ENCODE measurements around the gene UNKL. TPM values are rescaled to one million over a fixed set of nuclear protein-coding genes. Genes with fewer than 3 reads are reported as not detected.

UNKL gene
- total RNA-seq, 2 experiments from 2014 or later = 19.6 to 24.9 TPM

GRCh38 chr16:1403036-1403435 is 11.5 kb downstream of the UNKL start:
- Mint-ChIP-seq H3K36me3 (ENCODE audit: low read depth) (peaks cover 11% of the 10 kb centered on the region), H3K27me3 (ENCODE audit: low read depth) (no peaks in the 10 kb centered on the region), H3K9me3 (ENCODE audit: insufficient read depth) (no peaks in the 10 kb centered on the region), H3K4me1 (ENCODE audit: low read depth) (peaks cover 8% of the 10 kb centered on the region), H3K4me3 (no peak overlapping the region), H3K27ac (no peak overlapping the region)
- POLR2A ChIA-PET = no interaction called here
- DNase-seq = no peak
- CTCF ChIA-PET = no interaction called here
- ATAC-seq = no peak

DNA sequence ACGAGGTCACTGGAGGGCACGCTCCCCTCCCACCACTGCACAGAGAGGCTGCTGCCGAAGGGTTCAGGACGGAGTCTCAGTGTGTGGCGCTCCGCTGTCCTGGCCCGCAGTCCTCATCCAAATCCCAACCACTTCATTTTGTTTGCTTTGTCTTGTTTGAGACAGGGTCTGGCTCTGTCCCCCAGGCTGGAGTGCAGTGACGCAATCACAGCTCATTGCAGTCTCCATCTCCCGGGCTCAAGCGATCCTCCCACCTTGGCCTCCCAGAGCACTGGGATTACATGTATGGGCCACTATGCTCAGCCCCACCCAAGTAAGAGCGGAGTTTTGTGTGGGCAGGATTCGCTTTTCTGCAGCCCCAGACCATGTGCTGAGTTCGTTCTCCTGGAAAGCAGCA is 12.7 kb downstream of the UNKL start:
- POLR2A ChIA-PET = no interaction called here

GRCh38 chr16:1401061-1401757 is 13.3 kb downstream of the UNKL start:
- ChIA-PET POLR2A (interaction anchor here (0.5 kb wide), 1 partner anchor 11 kb away, joined by 3 read pairs; no protein-coding TSS in a partner anchor), CTCF (no interaction called here)
- DNase-seq = no peak

More for the DNA sequence above, 12.7 kb downstream of the UNKL start:
- Mint-ChIP-seq H3K27ac (no peak overlapping the region), H3K9me3 (ENCODE audit: insufficient read depth) (no peaks in the 10 kb centered on the region), H3K27me3 (ENCODE audit: low read depth) (no peaks in the 10 kb centered on the region), H3K4me1 (ENCODE audit: low read depth) (no peaks in the 10 kb centered on the region), H3K4me3 (no peak overlapping the region), H3K36me3 (ENCODE audit: low read depth) (peaks cover 12% of the 10 kb centered on the region)
- CTCF ChIA-PET = no interaction called here
- ATAC-seq = no peak
- DNase-seq = no peak

DNA sequence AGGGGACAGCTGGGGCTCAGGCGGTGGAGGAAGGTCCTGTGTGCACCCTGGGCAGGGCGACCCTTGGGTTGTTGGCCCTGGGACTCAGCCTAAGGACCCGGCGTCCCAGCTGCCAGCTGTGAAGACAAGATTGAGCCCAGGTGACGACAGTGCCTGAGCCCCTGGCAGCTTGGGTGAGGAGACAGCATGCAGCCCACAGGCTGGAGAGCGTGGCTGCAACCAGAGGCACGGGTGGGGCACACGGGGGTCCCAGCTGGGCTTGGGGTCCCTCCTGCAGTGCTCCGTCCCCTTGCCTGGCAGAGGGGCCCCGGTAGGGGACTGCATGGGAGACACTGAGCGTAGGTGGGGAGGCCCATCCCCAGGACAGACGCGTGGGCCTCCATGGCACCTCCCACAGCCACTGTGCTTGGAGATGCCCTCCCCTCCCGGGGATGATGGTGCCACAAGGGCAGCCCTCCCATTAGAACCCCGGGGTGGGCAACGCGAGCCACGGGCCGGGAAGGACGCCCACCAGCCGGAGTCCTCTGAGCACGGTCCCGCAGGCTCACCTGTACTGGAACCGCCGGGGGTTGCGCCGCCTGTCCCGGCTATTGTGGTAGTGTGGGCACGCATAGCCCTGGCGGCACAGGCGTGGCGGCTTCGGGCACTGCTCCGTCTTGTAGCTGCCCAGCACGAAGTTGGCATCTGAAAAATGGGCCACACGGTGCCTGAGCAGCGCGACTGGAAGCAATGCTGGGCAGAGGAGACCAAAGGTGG is 15.5 kb downstream of the UNKL start:
- CTCF ChIA-PET = no interaction called here
- no peak overlapping the region for H3K27ac Mint-ChIP-seq
- POLR2A ChIA-PET = interaction anchor here (1.0 kb wide), 1 partner anchor 15 kb away, joined by 3 read pairs; no protein-coding TSS in a partner anchor
- no peaks in the 10 kb centered on the region for H3K27me3 Mint-ChIP-seq (ENCODE audit: low read depth)
- no peaks in the 10 kb centered on the region for H3K9me3 Mint-ChIP-seq (ENCODE audit: insufficient read depth)
- ATAC-seq = no peak
- no peak for DNase-seq
- no peaks in the 10 kb centered on the region for H3K4me1 Mint-ChIP-seq (ENCODE audit: low read depth)
- H3K36me3 Mint-ChIP-seq (ENCODE audit: low read depth) = peaks cover 14% of the 10 kb centered on the region
- no peak overlapping the region for H3K4me3 Mint-ChIP-seq

More at GRCh38 chr16:1401061-1401757, 13.3 kb downstream of the UNKL start:
- no peaks in the 10 kb centered on the region for H3K4me1 Mint-ChIP-seq (ENCODE audit: low read depth)
- no peaks in the 10 kb centered on the region for H3K9me3 Mint-ChIP-seq (ENCODE audit: insufficient read depth)
- H3K27me3 Mint-ChIP-seq (ENCODE audit: low read depth) = no peaks in the 10 kb centered on the region
- H3K4me3 Mint-ChIP-seq = no peak overlapping the region
- ATAC-seq = no peak
- peaks cover 14% of the 10 kb centered on the region for H3K36me3 Mint-ChIP-seq (ENCODE audit: low read depth)
- H3K27ac Mint-ChIP-seq = no peak overlapping the region

DNA sequence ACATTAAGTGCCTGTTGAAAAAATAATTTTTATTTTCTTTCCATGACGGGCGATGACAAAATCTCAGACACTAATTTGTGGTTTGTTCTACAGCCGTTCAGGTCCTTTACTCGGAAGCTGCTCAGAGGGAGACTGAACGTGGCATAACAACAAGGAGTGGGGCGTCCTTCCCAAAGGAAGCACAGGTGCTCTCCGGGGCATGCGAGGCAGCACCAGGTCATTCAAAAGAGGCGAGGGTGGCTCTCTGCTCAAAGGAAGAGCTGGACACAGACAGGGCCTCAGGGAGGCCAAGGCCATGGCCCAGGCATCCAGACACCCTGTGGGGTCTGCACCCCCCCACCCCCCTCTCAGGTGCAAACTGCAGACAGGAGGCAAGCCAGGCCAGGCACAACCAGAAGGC is 16.2 kb downstream of the UNKL start:
- no peak for ATAC-seq
- ChIA-PET CTCF (no interaction called here), POLR2A (interaction anchor here (1.0 kb wide), 1 partner anchor 14 kb away, joined by 3 read pairs; no protein-coding TSS in a partner anchor)
- Mint-ChIP-seq H3K9me3 (ENCODE audit: insufficient read depth) (no peaks in the 10 kb centered on the region), H3K4me3 (no peak overlapping the region), H3K27ac (no peak overlapping the region), H3K36me3 (ENCODE audit: low read depth) (peaks cover 14% of the 10 kb centered on the region), H3K27me3 (ENCODE audit: low read depth) (no peaks in the 10 kb centered on the region), H3K4me1 (ENCODE audit: low read depth) (no peaks in the 10 kb centered on the region)
- DNase-seq = no peak

DNA sequence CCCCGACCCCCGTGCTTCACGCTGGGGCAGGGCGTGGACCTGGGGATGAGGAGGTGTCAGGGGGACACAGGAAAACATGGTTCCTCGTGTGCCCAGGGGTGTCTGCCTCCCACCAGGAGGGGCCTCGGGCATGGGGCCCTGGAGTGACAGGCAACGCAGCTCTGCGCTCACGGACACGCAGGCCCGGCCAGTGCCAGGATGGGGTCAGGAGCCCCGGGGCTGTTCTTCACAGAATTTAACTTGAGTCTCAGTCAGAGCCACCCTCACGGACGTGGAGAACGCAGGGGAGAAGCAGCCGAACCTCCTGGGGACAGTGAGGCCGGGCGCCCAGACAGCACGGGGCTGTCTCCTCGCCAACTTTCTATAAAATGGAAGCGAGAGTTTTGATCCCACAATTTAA is 16.7 kb downstream of the UNKL start:
- no peaks in the 10 kb centered on the region for H3K27me3 Mint-ChIP-seq (ENCODE audit: low read depth)
- POLR2A ChIA-PET = interaction anchor here (1.0 kb wide), 1 partner anchor 13 kb away, joined by 3 read pairs; no protein-coding TSS in a partner anchor
- H3K36me3 Mint-ChIP-seq (ENCODE audit: low read depth) = peaks cover 14% of the 10 kb centered on the region
- no peak overlapping the region for H3K27ac Mint-ChIP-seq
- H3K4me3 Mint-ChIP-seq = no peak overlapping the region
- ATAC-seq (no peak), DNase-seq (no peak)
- no peaks in the 10 kb centered on the region for H3K4me1 Mint-ChIP-seq (ENCODE audit: low read depth)
- H3K9me3 Mint-ChIP-seq (ENCODE audit: insufficient read depth) = no peaks in the 10 kb centered on the region
- CTCF ChIA-PET = no interaction called here

DNA sequence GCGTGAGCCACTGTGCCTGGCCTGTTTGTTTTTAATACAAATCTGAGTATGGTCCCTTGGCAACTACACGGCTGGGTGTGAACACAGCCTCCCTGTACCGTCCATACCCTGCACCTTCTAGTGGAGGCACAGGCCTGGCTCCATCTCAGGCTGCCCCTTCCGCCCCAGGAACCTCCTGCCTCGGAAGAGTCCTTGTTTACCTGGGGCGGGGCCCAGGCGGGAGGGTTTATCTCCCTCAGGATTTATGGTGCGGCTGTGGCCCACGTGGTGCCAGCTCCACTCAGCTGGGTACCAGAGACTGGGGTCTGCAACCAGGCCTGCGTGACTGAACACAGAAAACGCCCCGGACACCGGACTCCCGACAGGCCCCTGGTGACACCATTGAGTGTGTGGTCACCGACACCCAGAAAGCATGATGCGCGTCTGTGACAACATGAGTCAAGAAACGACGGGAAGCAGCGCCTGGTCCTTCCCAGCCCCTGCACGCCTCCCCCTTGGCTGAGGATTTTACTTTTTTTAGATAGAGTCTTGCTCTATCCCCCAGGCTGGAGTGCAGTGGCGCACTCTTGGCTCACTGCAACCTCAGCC is 19.0 kb downstream of the UNKL start:
- Mint-ChIP-seq H3K9me3 (ENCODE audit: insufficient read depth) (no peaks in the 10 kb centered on the region), H3K27me3 (ENCODE audit: low read depth) (no peaks in the 10 kb centered on the region), H3K4me3 (no peak overlapping the region), H3K4me1 (ENCODE audit: low read depth) (peaks cover under 1% of the 10 kb centered on the region), H3K36me3 (ENCODE audit: low read depth) (peaks cover 8% of the 10 kb centered on the region), H3K27ac (no peak overlapping the region)
- POLR2A ChIA-PET = interaction anchor here (1.4 kb wide), 1 partner anchor 15 kb away, joined by 3 read pairs; no protein-coding TSS in a partner anchor
- ATAC-seq = no peak
- DNase-seq = no peak
- CTCF ChIA-PET = interaction anchor here (1.0 kb wide), 1 partner anchor 32 kb away, joined by 3 read pairs; no protein-coding TSS in a partner anchor

DNA sequence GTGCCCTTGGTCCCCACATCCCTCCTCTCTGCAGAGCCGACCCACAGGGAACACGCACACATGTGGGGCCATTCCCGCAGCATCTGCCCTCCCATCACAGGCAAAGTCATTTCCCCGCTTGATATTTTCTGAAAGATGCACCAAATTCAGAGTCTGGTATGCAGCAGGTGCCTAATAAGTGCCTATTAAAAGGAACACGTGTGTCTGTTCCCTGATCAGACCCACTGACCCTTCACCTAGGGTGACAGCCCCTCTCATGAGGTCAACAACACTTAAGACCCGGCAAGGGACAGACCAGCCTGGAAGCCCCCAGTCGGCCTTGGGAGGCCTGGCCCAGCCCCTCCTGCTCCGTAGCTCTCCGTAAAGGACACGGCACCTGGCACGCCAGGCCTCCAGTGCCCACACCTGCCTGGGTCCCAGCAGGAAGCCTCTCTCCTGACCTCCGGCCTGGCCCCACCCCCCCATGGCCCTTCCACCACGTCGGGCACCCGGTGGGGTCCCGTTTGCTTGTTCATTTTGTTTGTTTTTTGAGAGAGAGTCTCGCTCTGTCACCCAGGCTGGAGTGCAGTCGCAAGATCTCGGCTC is 20.0 kb downstream of the UNKL start:
- no peak overlapping the region for H3K4me3 Mint-ChIP-seq
- DNase-seq = no peak
- H3K36me3 Mint-ChIP-seq (ENCODE audit: low read depth) = peaks cover 13% of the 10 kb centered on the region
- ATAC-seq = no peak
- H3K9me3 Mint-ChIP-seq (ENCODE audit: insufficient read depth) = no peaks in the 10 kb centered on the region
- POLR2A ChIA-PET = no interaction called here
- H3K27ac Mint-ChIP-seq = no peak overlapping the region
- H3K27me3 Mint-ChIP-seq (ENCODE audit: low read depth) = no peaks in the 10 kb centered on the region
- H3K4me1 Mint-ChIP-seq (ENCODE audit: low read depth) = peaks cover 5% of the 10 kb centered on the region
- CTCF ChIA-PET = no interaction called here

- Mint-ChIP-seq H3K27me3 (ENCODE audit: low read depth) (no peaks in the 10 kb centered on the region), H3K27ac (no peak overlapping the region), H3K4me1 (ENCODE audit: low read depth) (peaks cover 5% of the 10 kb centered on the region), H3K4me3 (no peak overlapping the region), H3K36me3 (ENCODE audit: low read depth) (peaks cover 11% of the 10 kb centered on the region), H3K9me3 (ENCODE audit: insufficient read depth) (no peaks in the 10 kb centered on the region)
- ChIA-PET CTCF (no interaction called here), POLR2A (interaction anchor here (1.1 kb wide), 1 partner anchor 27 kb away, joined by 3 read pairs; no protein-coding TSS in a partner anchor)
- DNase-seq (no peak), ATAC-seq (no peak)
These were observed 20.8 kb downstream of the UNKL start for GRCh38 chr16:1393613-1394176.

DNA sequence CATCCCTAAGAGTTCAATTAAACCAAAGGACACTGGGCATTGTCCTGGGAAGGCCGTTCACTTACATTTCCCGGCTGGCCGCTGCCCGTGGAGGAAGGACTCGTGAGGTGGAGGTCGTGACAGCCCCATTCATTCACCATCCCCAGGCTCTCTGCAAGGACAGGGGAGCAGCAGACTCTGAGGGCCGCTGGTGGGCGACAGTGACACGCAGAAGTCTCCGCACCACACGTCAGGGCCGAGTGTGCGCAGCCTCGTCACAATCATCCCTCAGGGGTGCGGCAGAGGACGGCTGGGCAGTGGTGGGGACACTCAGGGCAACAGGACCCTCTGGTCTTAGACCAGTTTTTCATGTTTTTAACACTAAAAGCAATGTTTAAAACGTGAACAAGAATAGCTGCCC is 21.7 kb downstream of the UNKL start:
- POLR2A ChIA-PET = no interaction called here
- CTCF ChIA-PET = no interaction called here
- ATAC-seq = no peak
- DNase-seq = no peak
- Mint-ChIP-seq H3K36me3 (ENCODE audit: low read depth) (peaks cover 9% of the 10 kb centered on the region), H3K9me3 (ENCODE audit: insufficient read depth) (no peaks in the 10 kb centered on the region), H3K27ac (no peak overlapping the region), H3K27me3 (ENCODE audit: low read depth) (no peaks in the 10 kb centered on the region), H3K4me3 (no peak overlapping the region), H3K4me1 (ENCODE audit: low read depth) (peaks cover 5% of the 10 kb centered on the region)

DNA sequence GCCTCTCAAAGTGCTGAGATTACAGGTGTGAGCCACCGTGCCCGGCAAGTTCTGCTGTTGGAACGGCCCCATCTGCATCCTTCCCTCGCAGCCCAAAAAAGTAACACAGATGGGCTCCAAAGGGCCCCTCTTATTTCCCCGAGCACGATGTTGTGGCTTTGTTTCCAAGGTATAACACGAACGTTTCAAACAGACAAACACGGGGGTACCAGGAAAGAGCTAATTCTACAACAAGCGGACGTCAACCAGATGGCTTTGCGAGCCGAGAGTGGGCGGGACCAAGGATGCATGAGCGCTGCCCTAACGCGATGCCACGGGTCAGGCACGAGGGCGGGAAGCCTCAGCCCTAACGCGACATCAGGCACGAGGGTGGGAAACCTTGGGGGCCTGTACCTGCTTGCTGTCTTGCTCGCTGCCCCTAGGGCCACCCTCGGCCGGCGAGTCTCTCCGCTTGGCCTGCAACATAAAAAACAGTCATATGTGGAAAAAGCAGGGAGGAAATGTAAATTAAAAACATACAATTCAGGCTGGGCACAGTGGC is 24.2 kb downstream of the UNKL start:
- no peaks in the 10 kb centered on the region for H3K27me3 Mint-ChIP-seq (ENCODE audit: low read depth)
- ChIA-PET CTCF (interaction anchor here (1.1 kb wide), 1 partner anchor 27 kb away, joined by 4 read pairs; no protein-coding TSS in a partner anchor), POLR2A (interaction anchor here (0.9 kb wide), 1 partner anchor 11 kb away, joined by 3 read pairs; no protein-coding TSS in a partner anchor)
- H3K4me3 Mint-ChIP-seq = no peak overlapping the region
- no peaks in the 10 kb centered on the region for H3K9me3 Mint-ChIP-seq (ENCODE audit: insufficient read depth)
- H3K27ac Mint-ChIP-seq = no peak overlapping the region
- H3K36me3 Mint-ChIP-seq (ENCODE audit: low read depth) = peaks cover 7% of the 10 kb centered on the region
- DNase-seq = no peak
- peaks cover 5% of the 10 kb centered on the region for H3K4me1 Mint-ChIP-seq (ENCODE audit: low read depth)
- ATAC-seq = no peak
